Suprapubic skin (tissue), 4 donors: ENCODE data around the gene ING3.
"Not testable (repeated sequence)": the region's sequence is repeated elsewhere in the genome, so short reads cannot be mapped to it uniquely, and the experiment has no call there.

Source experiments
- POLR2A ChIP-seq, 2 donors: fragments of 450-650 bp; IDR thresholded peaks; one replicate each; pipeline ENCODE4 v1.6.1; 2017; ENCODE audit warnings: antibody characterized with exemption in 2 of 2, mild to moderate bottlenecking in 2 of 2, moderate library complexity in 2 of 2
- POLR2AphosphoS5 ChIP-seq, 3 donors: sonication (generic); formaldehyde crosslinking; IDR thresholded peaks; one replicate each; pipeline ENCODE4 v1.6.1; 2017; ENCODE audit warnings: antibody characterized with exemption in 3 of 3
- TF ChIP-seq, protein P1 (sequence below), 2 donors: fragments of 200-600 bp in 1 of 2; fragments of 450-650 bp in 1 of 2; sonication (generic) in 1 of 2; IDR thresholded peaks; one replicate each; pipeline ENCODE4 v1.5.1; 2016 to 2019; ENCODE audit warnings: antibody characterized with exemption in 2 of 2, mild to moderate bottlenecking in 1 of 2, moderate library complexity in 1 of 2

DNA sequence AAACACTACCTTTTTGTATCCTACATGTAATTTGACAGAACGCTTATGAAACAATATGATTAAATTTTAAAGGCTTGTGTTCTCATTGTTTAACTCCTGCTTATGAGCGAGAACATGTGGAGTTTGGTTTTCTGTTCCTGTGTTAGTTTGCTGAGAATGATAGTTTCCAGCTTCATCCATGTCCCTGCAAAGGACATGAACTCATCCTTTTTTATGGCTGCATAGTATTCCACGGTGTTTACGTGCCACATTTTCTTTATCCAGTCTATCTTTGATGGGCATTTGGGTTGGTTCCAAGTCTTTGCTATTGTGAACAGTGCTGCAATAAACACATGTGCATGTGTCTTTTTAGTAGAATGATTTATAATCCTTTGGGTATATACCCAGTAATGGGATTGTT lies 54.5 kb downstream of the ING3 start:
- TF ChIP-seq, protein P1, sequence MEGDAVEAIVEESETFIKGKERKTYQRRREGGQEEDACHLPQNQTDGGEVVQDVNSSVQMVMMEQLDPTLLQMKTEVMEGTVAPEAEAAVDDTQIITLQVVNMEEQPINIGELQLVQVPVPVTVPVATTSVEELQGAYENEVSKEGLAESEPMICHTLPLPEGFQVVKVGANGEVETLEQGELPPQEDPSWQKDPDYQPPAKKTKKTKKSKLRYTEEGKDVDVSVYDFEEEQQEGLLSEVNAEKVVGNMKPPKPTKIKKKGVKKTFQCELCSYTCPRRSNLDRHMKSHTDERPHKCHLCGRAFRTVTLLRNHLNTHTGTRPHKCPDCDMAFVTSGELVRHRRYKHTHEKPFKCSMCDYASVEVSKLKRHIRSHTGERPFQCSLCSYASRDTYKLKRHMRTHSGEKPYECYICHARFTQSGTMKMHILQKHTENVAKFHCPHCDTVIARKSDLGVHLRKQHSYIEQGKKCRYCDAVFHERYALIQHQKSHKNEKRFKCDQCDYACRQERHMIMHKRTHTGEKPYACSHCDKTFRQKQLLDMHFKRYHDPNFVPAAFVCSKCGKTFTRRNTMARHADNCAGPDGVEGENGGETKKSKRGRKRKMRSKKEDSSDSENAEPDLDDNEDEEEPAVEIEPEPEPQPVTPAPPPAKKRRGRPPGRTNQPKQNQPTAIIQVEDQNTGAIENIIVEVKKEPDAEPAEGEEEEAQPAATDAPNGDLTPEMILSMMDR (IDR thresholded peaks at IDR 0.05), result not testable (repeated sequence)
- not testable (repeated sequence) for TF ChIP-seq POLR2A, POLR2AphosphoS5 (IDR thresholded peaks at IDR 0.05)
